Loucy (cell line): ENCODE data around the gene MYH10.

Source experiments
- EZH2phosphoT487 ChIP-seq: fragments of 200-600 bp; IDR thresholded peaks from 2 replicates; pipeline ENCODE4 v1.6.1; 2018; ENCODE audit warnings: antibody characterized with exemption, mild to moderate bottlenecking, moderate library complexity, borderline replicate concordance
- TF ChIP-seq, protein P1 (sequence below): fragments of 200-600 bp; sonication (generic); conservative IDR thresholded peaks from 2 replicates; pipeline ENCODE4 v1.5.1; 2014; ENCODE audit warnings: mild to moderate bottlenecking, antibody characterized with exemption, low read length

DNA sequence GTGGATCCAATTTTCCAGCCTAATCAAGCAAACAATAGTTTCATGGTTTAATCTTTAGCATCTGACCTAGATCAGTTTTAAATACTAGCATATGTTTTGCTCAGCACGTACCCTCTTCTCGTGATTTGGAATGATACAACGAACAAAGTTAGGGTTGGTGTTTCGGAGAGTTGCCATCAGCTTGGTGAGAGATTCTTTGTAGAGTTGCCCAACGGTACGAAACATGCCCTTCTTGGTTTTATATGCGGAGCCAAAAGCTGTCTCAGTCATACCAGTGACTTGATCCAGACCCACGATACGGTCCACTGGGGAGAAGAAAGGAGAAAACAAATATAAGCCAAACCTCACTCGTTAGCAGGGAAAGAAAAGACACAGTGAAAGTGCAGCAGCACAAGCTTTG, 109.5 kb downstream of the MYH10 start:
- TF ChIP-seq, protein P1, sequence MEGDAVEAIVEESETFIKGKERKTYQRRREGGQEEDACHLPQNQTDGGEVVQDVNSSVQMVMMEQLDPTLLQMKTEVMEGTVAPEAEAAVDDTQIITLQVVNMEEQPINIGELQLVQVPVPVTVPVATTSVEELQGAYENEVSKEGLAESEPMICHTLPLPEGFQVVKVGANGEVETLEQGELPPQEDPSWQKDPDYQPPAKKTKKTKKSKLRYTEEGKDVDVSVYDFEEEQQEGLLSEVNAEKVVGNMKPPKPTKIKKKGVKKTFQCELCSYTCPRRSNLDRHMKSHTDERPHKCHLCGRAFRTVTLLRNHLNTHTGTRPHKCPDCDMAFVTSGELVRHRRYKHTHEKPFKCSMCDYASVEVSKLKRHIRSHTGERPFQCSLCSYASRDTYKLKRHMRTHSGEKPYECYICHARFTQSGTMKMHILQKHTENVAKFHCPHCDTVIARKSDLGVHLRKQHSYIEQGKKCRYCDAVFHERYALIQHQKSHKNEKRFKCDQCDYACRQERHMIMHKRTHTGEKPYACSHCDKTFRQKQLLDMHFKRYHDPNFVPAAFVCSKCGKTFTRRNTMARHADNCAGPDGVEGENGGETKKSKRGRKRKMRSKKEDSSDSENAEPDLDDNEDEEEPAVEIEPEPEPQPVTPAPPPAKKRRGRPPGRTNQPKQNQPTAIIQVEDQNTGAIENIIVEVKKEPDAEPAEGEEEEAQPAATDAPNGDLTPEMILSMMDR, result no peak
- no peak for TF ChIP-seq EZH2phosphoT487
